GM21381 (cell line): ENCODE measurements around the gene RASSF8.

ENCODE experiments used
- ATAC-seq: cut with Tn5 transposase; IDR thresholded peaks from one replicate; pipeline ENCODE4 v1.9.1; 2021; ENCODE audit warnings: mild to moderate bottlenecking, moderate library complexity; ENCODE audit not compliant: unreplicated experiment

RASSF8 gene

GRCh38 chr12:25960961-25961360, 2.5 kb downstream of the RASSF8 start:
- ATAC-seq: no peak

GRCh38 chr12:25962932-25963525, 4.5 kb downstream of the RASSF8 start:
- no peak for ATAC-seq

- ATAC-seq: no peak
Measured at GRCh38 chr12:25965682-25966081, 7.2 kb downstream of the RASSF8 start.

- no peak for ATAC-seq
Measured at GRCh38 chr12:25970082-25970481, 11.6 kb downstream of the RASSF8 start.

GRCh38 chr12:25970916-25971653, 12.6 kb downstream of the RASSF8 start:
- no peak for ATAC-seq

GRCh38 chr12:25971654-25972041, 13.2 kb downstream of the RASSF8 start:
- no peak for ATAC-seq

GRCh38 chr12:25972783-25973182, 14.3 kb downstream of the RASSF8 start:
- no peak for ATAC-seq

GRCh38 chr12:25975179-25975578, 16.7 kb downstream of the RASSF8 start:
- no peak for ATAC-seq

- ATAC-seq: no peak
Measured at GRCh38 chr12:25975682-25976081, 17.2 kb downstream of the RASSF8 start.

GRCh38 chr12:25976289-25976688, 17.8 kb downstream of the RASSF8 start:
- ATAC-seq: no peak

GRCh38 chr12:25977047-25977446, 18.6 kb downstream of the RASSF8 start:
- ATAC-seq: no peak

- no peak for ATAC-seq
Measured at GRCh38 chr12:25979059-25979458, 20.6 kb downstream of the RASSF8 start.

GRCh38 chr12:25979563-25979962, 21.1 kb downstream of the RASSF8 start:
- ATAC-seq: no peak

- ATAC-seq: no peak
Measured at GRCh38 chr12:25980035-25980434, 21.6 kb downstream of the RASSF8 start.

GRCh38 chr12:25981597-25981996, 23.1 kb downstream of the RASSF8 start:
- ATAC-seq: no peak

GRCh38 chr12:25982416-25982815, 23.9 kb downstream of the RASSF8 start:
- no peak for ATAC-seq

GRCh38 chr12:25983625-25984024, 25.1 kb downstream of the RASSF8 start:
- no peak for ATAC-seq

GRCh38 chr12:25984759-25985158, 26.3 kb downstream of the RASSF8 start:
- ATAC-seq: no peak

- ATAC-seq: no peak
Measured at GRCh38 chr12:25985316-25986175, 27.1 kb downstream of the RASSF8 start.

GRCh38 chr12:25986180-25986579, 27.7 kb downstream of the RASSF8 start:
- no peak for ATAC-seq

- no peak for ATAC-seq
Measured at GRCh38 chr12:25988505-25988904, 30.0 kb downstream of the RASSF8 start.

GRCh38 chr12:25990495-25990894, 32.0 kb downstream of the RASSF8 start:
- ATAC-seq: no peak
